Colonic mucosa (tissue), 4 donors: Measurements from ENCODE around the gene FRMD4B. TPM values are rescaled to one million over a fixed set of nuclear protein-coding genes. Genes with fewer than 3 reads are reported as not detected.

Experiments
- DNase-seq: peaks from one replicate; pipeline ENCODE4 v3.0.0-alpha.2; 2020
- H3K27ac ChIP-seq: fragments of 200-600 bp; one replicate; pipeline ENCODE4 v1.8.0; 2021
- H3K27me3 ChIP-seq: fragments of 200-600 bp; one replicate; pipeline ENCODE4 v1.8.0; 2021
- H3K36me3 ChIP-seq: fragments of 200-600 bp; one replicate; pipeline ENCODE4 v1.8.0; 2021
- H3K4me1 ChIP-seq: fragments of 200-600 bp; one replicate; pipeline ENCODE4 v1.8.0; 2021; ENCODE audit warnings: mild to moderate bottlenecking
- H3K4me3 ChIP-seq: fragments of 200-600 bp; one replicate; pipeline ENCODE4 v1.8.0; 2021
- H3K9ac ChIP-seq, 2 donors: one replicate each; pipeline ENCODE4 v1.7.0; 2013; ENCODE audit warnings: control low read depth in 2 of 2, low read depth in 2 of 2, low read length in 2 of 2
- H3K9me3 ChIP-seq: fragments of 200-600 bp; one replicate; pipeline ENCODE4 v1.8.0; 2021
- CTCF ChIP-seq: fragments of 200-600 bp; IDR thresholded peaks from one replicate; pipeline ENCODE4 v1.8.0; 2022; ENCODE audit warnings: antibody characterized with exemption, mild to moderate bottlenecking
- intact Hi-C: fragments of 100-400 bp; cut with DNase I; formaldehyde crosslinking; loops from one replicate; pipeline ENCODE4 v1.14.1; 2022
- total RNA-seq, 2 donors: library from RNA; stranded (reverse); fragmentation: NEBNext Ultra II Directional in 1 of 2; extraction: Animal tissue kit (Norgen Biotek cat#: 25700) in 1 of 2; gene quantifications; one replicate each; pipeline ENCODE4 v1.2.1, GENCODE V29; 2021
- donor health status: healthy.
- donor health status: DM: no; HTN: no; CAD: no.
- donor health status: DM: no; HTN: no; CAD: no.

The FRMD4B gene
- total RNA-seq, 2 donors from 2014 or later, result 13.5 to 21.1 TPM

GRCh38 chr3:69300296-69300695, 85.6 kb downstream of the FRMD4B start:
- no peak for TF ChIP-seq CTCF
- no peaks in the 10 kb centered on the region for H3K4me1 ChIP-seq
- DNase-seq, result no peak
- no peak overlapping the region for H3K27ac ChIP-seq
- intact Hi-C loops, result loop anchor here (10.0 kb wide), 2 partner anchors 115 to 375 kb away; no protein-coding TSS in a partner anchor
- no peak overlapping the region for H3K4me3 ChIP-seq
- H3K9ac ChIP-seq, result no peak overlapping the region
- H3K36me3 ChIP-seq, result no peaks in the 10 kb centered on the region
- no peaks in the 10 kb centered on the region for H3K27me3 ChIP-seq
- H3K9me3 ChIP-seq, result no peaks in the 10 kb centered on the region

GRCh38 chr3:69299344-69299743, 86.5 kb downstream of the FRMD4B start:
- Histone ChIP-seq H3K36me3 (no peaks in the 10 kb centered on the region), H3K27ac (no peak overlapping the region), H3K4me3 (no peak overlapping the region), H3K9me3 (no peaks in the 10 kb centered on the region), H3K9ac (no peak overlapping the region), H3K4me1 (no peaks in the 10 kb centered on the region), H3K27me3 (no peaks in the 10 kb centered on the region)
- intact Hi-C loops, result no loop called here
- no peak for DNase-seq
- TF ChIP-seq CTCF, result no peak

- Histone ChIP-seq H3K9ac (no peak overlapping the region), H3K27me3 (no peaks in the 10 kb centered on the region), H3K36me3 (no peaks in the 10 kb centered on the region), H3K4me1 (no peaks in the 10 kb centered on the region), H3K9me3 (no peaks in the 10 kb centered on the region), H3K27ac (no peak overlapping the region), H3K4me3 (no peak overlapping the region)
- no peak for DNase-seq
- intact Hi-C loops, result no loop called here
- no peak for TF ChIP-seq CTCF
Measured at GRCh38 chr3:69297501-69297900, 88.4 kb downstream of the FRMD4B start.

GRCh38 chr3:69296995-69297394, 88.9 kb downstream of the FRMD4B start:
- no peaks in the 10 kb centered on the region for H3K27me3 ChIP-seq
- H3K27ac ChIP-seq, result no peak overlapping the region
- H3K4me1 ChIP-seq, result no peaks in the 10 kb centered on the region
- intact Hi-C loops, result no loop called here
- TF ChIP-seq CTCF, result no peak
- H3K9me3 ChIP-seq, result no peaks in the 10 kb centered on the region
- H3K36me3 ChIP-seq, result no peaks in the 10 kb centered on the region
- H3K4me3 ChIP-seq, result no peak overlapping the region
- DNase-seq, result no peak
- H3K9ac ChIP-seq, result no peak overlapping the region

GRCh38 chr3:69294014-69294766, 91.7 kb downstream of the FRMD4B start:
- Histone ChIP-seq H3K36me3 (no peaks in the 10 kb centered on the region), H3K27me3 (no peaks in the 10 kb centered on the region), H3K27ac (no peak overlapping the region), H3K4me1 (no peaks in the 10 kb centered on the region), H3K9me3 (no peaks in the 10 kb centered on the region), H3K9ac (no peak overlapping the region), H3K4me3 (no peak overlapping the region)
- DNase-seq, result no peak
- no peak for TF ChIP-seq CTCF
- intact Hi-C loops, result no loop called here
